ENCODE data around the gene PLXNB2.

DNA sequence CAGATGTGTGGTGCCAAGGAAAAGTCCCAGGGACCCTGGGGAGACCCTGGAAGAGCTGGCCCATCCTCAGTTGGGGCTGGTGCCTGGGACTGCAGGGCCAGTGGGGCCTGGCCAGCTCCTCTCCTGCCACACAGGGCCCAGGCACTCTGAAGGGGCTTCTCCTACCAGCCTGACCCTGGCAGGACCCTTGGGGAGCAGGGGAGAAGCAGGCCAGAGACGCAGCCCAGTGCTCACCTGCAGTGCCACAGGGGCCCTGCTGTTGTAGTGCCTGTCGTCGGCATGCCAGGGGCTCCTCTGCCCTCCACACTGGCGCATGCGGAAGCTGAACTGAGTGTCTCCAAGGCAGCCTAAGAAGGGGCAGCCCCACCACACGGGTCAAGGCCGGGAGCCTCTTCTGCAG, 10.2 kb upstream of the PLXNB2 start:
- TF ChIP-seq ISL1 (CRISPR knock-in tag; IDR thresholded peaks at IDR 0.05) (no peak), TOX (CRISPR knock-in tag; IDR thresholded peaks at IDR 0.05; ENCODE audit: borderline replicate concordance) (no peak)
